ENCODE results near the gene EFNA1.

GRCh38 chr1:155125946-155126555 is 1.6 kb upstream of the EFNA1 start:
- TF ChIP-seq, protein P1, sequence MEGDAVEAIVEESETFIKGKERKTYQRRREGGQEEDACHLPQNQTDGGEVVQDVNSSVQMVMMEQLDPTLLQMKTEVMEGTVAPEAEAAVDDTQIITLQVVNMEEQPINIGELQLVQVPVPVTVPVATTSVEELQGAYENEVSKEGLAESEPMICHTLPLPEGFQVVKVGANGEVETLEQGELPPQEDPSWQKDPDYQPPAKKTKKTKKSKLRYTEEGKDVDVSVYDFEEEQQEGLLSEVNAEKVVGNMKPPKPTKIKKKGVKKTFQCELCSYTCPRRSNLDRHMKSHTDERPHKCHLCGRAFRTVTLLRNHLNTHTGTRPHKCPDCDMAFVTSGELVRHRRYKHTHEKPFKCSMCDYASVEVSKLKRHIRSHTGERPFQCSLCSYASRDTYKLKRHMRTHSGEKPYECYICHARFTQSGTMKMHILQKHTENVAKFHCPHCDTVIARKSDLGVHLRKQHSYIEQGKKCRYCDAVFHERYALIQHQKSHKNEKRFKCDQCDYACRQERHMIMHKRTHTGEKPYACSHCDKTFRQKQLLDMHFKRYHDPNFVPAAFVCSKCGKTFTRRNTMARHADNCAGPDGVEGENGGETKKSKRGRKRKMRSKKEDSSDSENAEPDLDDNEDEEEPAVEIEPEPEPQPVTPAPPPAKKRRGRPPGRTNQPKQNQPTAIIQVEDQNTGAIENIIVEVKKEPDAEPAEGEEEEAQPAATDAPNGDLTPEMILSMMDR (IDR thresholded peaks at IDR 0.05; ENCODE audit: borderline replicate concordance, extremely low read depth, low read length, poor library complexity, severe bottlenecking): no peak
- no peak for TF ChIP-seq EZH2 (IDR thresholded peaks at IDR 0.05; ENCODE audit: borderline replicate concordance, low read depth, low read length, severe bottlenecking)

All from DND-41 (cell line).